A673 (cell line): ENCODE data around the gene ANKK1. TPM values are rescaled to one million over a fixed set of nuclear protein-coding genes. Genes with fewer than 3 reads are reported as not detected.

Experiments used
- BruUV-seq: library from RNA; stranded (reverse); fragments of 400-500 nt; replicated peaks from 2 replicates; lab custom pipeline; 2021; lab: Mats Ljungman, UMichigan
- CTCF ChIA-PET: fragments of 300-600 bp; sonication (Branson Sonifier 250); formaldehyde crosslinking; loops from one replicate; lab custom pipeline; 2022; ENCODE audit warnings: antibody characterized with exemption; lab: Charles Lee
- POLR2A ChIA-PET: fragments of 300-600 bp; sonication (Branson Sonifier 250); formaldehyde crosslinking; loops from one replicate; lab custom pipeline; 2022; ENCODE audit warnings: antibody characterized with exemption; ENCODE audit not compliant: low non-redundant PET; lab: Charles Lee
- DNase-seq: peaks from one replicate; pipeline ENCODE4 v3.0.0-alpha.2; 2015; ENCODE audit warnings: low spot score
- H3K27ac ChIP-seq: fragments of 200-600 bp; sonication (generic); 2 replicates; pipeline ENCODE4 v1.5.1; 2016; ENCODE audit warnings: mixed run types, low read depth, mild to moderate bottlenecking, mixed read lengths, antibody characterized with exemption, low read length; ENCODE audit not compliant: poor library complexity, severe bottlenecking
- H3K27me3 ChIP-seq: fragments of 200-600 bp; sonication (generic); replicated peaks from 2 replicates; pipeline ENCODE4 v1.6.1; 2017; ENCODE audit warnings: mixed run types, low read depth, mild to moderate bottlenecking, mixed read lengths, antibody characterized with exemption, low read length; ENCODE audit not compliant: insufficient read depth, poor library complexity
- H3K36me3 ChIP-seq: fragments of 200-600 bp; sonication (generic); 2 replicates; pipeline ENCODE4 v1.6.1; 2016; ENCODE audit warnings: mixed run types, mild to moderate bottlenecking, mixed read lengths, antibody characterized with exemption, low read length; ENCODE audit not compliant: insufficient read depth, poor library complexity, severe bottlenecking
- H3K4me1 ChIP-seq: fragments of 200-600 bp; sonication (generic); 2 replicates; pipeline ENCODE4 v1.6.1; 2017; ENCODE audit warnings: mixed run types, mild to moderate bottlenecking, mixed read lengths, antibody characterized with exemption, low read length; ENCODE audit not compliant: insufficient read depth, poor library complexity, severe bottlenecking
- H3K4me3 ChIP-seq: fragments of 200-600 bp; sonication (generic); 2 replicates; pipeline ENCODE4 v1.5.1; 2016; ENCODE audit warnings: low read depth, mixed run types, mild to moderate bottlenecking, mixed read lengths, low read length; ENCODE audit not compliant: poor library complexity, severe bottlenecking
- H3K9me3 ChIP-seq: fragments of 200-600 bp; sonication (generic); 2 replicates; pipeline ENCODE4 v1.6.1; 2016; ENCODE audit warnings: mixed run types, low read depth, mild to moderate bottlenecking, mixed read lengths, antibody characterized with exemption, low read length; ENCODE audit not compliant: poor library complexity, severe bottlenecking
- EZH2 ChIP-seq: fragments of 200-600 bp; sonication (generic); IDR thresholded peaks from 2 replicates; pipeline ENCODE4 v1.6.1; 2017; ENCODE audit warnings: borderline replicate concordance, low read depth, mild to moderate bottlenecking, mixed read lengths, antibody characterized with exemption, low read length; ENCODE audit not compliant: poor library complexity, severe bottlenecking
- intact Hi-C: fragments of 100-400 bp; cut with micrococcal nuclease; formaldehyde crosslinking; loops from one replicate; pipeline ENCODE4 v1.10.0; 2022; ENCODE audit not compliant: unreplicated experiment
- total RNA-seq: library from RNA; stranded (reverse); gene quantifications from 2 replicates; pipeline ENCODE4 v1.2.3, GENCODE V29; 2021
- TF ChIP-seq, protein P1 (sequence below): fragments of 300-800, 200-600 bp; sonication (generic); conservative IDR thresholded peaks from 2 replicates; pipeline ENCODE4 v1.5.1; 2017; ENCODE audit warnings: low read depth, mild to moderate bottlenecking, antibody characterized with exemption, low read length, moderate library complexity, mixed read lengths

ANKK1 gene
- total RNA-seq, 1 experiment from 2014 or later, result 0.43 TPM

DNA sequence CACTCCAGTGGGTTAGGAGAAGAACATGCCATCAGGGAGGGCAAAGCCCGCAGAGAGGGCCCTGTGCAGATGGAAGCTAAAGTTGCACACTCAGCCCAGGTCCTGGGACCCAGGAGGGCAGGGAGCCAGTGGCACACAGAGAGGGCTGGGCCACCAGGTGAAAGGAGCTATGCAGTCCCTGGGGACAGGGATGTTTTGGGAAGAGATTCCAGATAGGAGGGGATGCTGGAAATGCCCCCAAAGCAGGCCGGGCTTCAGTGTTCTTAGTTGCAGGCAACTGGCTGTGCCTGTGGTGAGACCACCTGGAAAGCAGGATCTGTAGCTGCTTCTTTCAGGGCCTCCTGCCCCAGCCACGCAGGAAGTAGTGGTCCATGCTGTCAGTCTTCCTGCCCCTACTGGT lies 19.6 kb downstream of the ANKK1 start:
- Histone ChIP-seq H3K27me3 (no peaks in the 10 kb centered on the region), H3K27ac (no peak overlapping the region), H3K4me3 (no peak overlapping the region), H3K36me3 (no peaks in the 10 kb centered on the region), H3K9me3 (no peaks in the 10 kb centered on the region), H3K4me1 (no peaks in the 10 kb centered on the region)
- POLR2A ChIA-PET, result no interaction called here
- intact Hi-C loops, result no loop called here
- CTCF ChIA-PET, result no interaction called here
- TF ChIP-seq, protein P1, sequence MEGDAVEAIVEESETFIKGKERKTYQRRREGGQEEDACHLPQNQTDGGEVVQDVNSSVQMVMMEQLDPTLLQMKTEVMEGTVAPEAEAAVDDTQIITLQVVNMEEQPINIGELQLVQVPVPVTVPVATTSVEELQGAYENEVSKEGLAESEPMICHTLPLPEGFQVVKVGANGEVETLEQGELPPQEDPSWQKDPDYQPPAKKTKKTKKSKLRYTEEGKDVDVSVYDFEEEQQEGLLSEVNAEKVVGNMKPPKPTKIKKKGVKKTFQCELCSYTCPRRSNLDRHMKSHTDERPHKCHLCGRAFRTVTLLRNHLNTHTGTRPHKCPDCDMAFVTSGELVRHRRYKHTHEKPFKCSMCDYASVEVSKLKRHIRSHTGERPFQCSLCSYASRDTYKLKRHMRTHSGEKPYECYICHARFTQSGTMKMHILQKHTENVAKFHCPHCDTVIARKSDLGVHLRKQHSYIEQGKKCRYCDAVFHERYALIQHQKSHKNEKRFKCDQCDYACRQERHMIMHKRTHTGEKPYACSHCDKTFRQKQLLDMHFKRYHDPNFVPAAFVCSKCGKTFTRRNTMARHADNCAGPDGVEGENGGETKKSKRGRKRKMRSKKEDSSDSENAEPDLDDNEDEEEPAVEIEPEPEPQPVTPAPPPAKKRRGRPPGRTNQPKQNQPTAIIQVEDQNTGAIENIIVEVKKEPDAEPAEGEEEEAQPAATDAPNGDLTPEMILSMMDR, result no peak
- no peak for TF ChIP-seq EZH2
- BruUV-seq, result no TSS peak
- no peak for DNase-seq

DNA sequence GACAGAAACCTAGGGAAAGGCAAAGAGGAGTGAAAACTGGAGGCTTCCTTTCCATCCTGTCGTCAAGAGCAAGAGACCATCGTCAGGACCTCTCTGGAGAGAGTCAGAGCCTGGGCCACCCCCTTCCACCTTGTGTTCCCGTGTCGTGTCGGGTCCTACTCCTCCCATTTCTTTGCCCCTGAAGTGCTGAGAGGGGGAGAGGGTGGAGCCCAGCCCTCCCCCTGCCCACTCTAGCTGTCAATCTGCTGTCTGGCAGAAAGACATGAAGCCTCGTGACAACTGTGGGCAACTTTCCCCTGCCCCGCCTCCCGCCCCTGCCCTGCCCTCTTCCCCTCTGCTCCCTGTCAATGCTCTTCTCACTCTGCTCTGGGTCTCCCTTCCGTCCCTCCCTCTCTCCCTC lies 20.6 kb downstream of the ANKK1 start:
- no peaks in the 10 kb centered on the region for H3K27me3 ChIP-seq
- no peaks in the 10 kb centered on the region for H3K36me3 ChIP-seq
- ChIA-PET CTCF (no interaction called here), POLR2A (no interaction called here)
- TF ChIP-seq, protein P1, result no peak
- no peak for TF ChIP-seq EZH2
- no TSS peak for BruUV-seq
- no peak for DNase-seq
- H3K4me3 ChIP-seq, result no peak overlapping the region
- intact Hi-C loops, result no loop called here
- H3K9me3 ChIP-seq, result no peaks in the 10 kb centered on the region
- no peak overlapping the region for H3K27ac ChIP-seq
- no peaks in the 10 kb centered on the region for H3K4me1 ChIP-seq

DNA sequence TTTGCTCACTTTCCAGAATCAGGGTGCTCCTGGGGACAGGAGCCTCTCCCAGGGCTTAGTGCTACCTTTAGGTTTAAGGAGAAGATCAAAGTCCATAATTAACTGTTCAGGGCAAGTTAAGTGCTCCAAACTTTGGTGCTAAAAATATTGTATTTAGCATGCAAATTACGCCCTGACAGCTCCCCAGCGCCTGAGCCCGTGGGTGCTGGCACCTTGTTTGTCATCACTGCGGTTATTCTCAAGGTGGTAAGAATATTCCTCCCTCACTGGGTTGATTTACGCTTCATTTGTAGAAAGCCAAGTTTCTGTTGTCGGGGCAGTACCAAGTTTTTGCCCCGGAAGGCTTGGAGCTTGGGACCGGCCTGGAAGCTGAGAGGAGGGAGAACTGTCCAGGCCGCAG lies 21.3 kb downstream of the ANKK1 start:
- Histone ChIP-seq H3K36me3 (no peaks in the 10 kb centered on the region), H3K4me3 (no peak overlapping the region), H3K9me3 (no peaks in the 10 kb centered on the region), H3K4me1 (no peaks in the 10 kb centered on the region), H3K27me3 (no peaks in the 10 kb centered on the region), H3K27ac (no peak overlapping the region)
- ChIA-PET CTCF (no interaction called here), POLR2A (no interaction called here)
- no peak for TF ChIP-seq EZH2
- TF ChIP-seq, protein P1, result no peak
- no peak for DNase-seq
- intact Hi-C loops, result no loop called here
- no TSS peak for BruUV-seq
